Neural progenitor cell (in vitro differentiated cells): ENCODE measurements around the gene NRCAM.

Experiments
- EZH2phosphoT487 ChIP-seq: fragments of 200-600 bp; sonication (generic); IDR thresholded peaks from 2 replicates; pipeline ENCODE4 v1.6.1; 2017; ENCODE audit warnings: antibody characterized with exemption
- TF ChIP-seq, protein P1 (sequence below): fragments of 200-600 bp; sonication (generic); IDR thresholded peaks from 2 replicates; pipeline ENCODE4 v1.5.1; 2017; ENCODE audit warnings: antibody characterized with exemption, mild to moderate bottlenecking

DNA sequence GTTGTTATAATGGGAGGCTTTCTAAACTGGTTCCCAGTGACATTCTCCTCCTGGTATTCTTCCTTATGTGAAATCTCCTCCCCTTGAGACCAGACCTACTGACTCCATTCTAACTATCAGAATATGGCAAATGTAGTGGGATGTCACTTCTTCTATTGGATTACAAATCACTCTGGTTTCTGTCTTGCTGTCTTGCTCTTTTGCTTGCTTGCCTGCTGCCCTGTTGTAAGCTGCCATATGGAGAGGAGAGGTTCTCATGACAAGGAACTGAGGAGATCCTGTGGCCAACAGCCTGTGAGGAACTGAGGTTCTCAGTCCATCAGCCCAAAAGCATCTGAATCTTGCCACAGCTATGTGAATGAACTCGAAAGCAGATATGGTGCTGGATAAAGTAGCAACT is 4.7 kb upstream of the NRCAM start:
- TF ChIP-seq, protein P1, sequence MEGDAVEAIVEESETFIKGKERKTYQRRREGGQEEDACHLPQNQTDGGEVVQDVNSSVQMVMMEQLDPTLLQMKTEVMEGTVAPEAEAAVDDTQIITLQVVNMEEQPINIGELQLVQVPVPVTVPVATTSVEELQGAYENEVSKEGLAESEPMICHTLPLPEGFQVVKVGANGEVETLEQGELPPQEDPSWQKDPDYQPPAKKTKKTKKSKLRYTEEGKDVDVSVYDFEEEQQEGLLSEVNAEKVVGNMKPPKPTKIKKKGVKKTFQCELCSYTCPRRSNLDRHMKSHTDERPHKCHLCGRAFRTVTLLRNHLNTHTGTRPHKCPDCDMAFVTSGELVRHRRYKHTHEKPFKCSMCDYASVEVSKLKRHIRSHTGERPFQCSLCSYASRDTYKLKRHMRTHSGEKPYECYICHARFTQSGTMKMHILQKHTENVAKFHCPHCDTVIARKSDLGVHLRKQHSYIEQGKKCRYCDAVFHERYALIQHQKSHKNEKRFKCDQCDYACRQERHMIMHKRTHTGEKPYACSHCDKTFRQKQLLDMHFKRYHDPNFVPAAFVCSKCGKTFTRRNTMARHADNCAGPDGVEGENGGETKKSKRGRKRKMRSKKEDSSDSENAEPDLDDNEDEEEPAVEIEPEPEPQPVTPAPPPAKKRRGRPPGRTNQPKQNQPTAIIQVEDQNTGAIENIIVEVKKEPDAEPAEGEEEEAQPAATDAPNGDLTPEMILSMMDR: no peak
- no peak for TF ChIP-seq EZH2phosphoT487
